B cell (primary cell): ENCODE results near the gene CREB5. TPM values are rescaled to one million over a fixed set of nuclear protein-coding genes. Genes with fewer than 3 reads are reported as not detected.

Experiments used
- ATAC-seq: fragments of 200-7000 bp; cut with Tn5 transposase; one replicate; pipeline ENCODE4 v1.10.0; 2021; ENCODE audit warnings: low read depth, mild to moderate bottlenecking, moderate number of reproducible peaks, moderate library complexity
- CTCF ChIA-PET: fragments of 350-600 bp; sonication (Branson Sonifier 250); formaldehyde crosslinking; loops from one replicate; lab custom pipeline; 2021; ENCODE audit warnings: antibody characterized with exemption, inconsistent platforms; lab: Charles Lee
- POLR2A ChIA-PET: fragments of 350-600 bp; sonication (Branson Sonifier 250); formaldehyde crosslinking; loops from one replicate; lab custom pipeline; 2021; ENCODE audit warnings: antibody characterized with exemption; lab: Charles Lee
- DNase-seq: peaks from one replicate; pipeline ENCODE4 v3.0.0; 2013
- H2AFZ ChIP-seq: 2 replicates; pipeline ENCODE4 v1.6.1; 2012; ENCODE audit warnings: mild to moderate bottlenecking, low read depth, low read length; ENCODE audit not compliant: insufficient read depth, poor library complexity, severe bottlenecking
- H3K27ac ChIP-seq, 2 donors: 1 replicate in 1 of 2; 2 replicates in 1 of 2; pipeline ENCODE4 v1.5.1; 2012 to 2013; ENCODE audit warnings: low read length in 2 of 2, mild to moderate bottlenecking in 2 of 2, moderate library complexity in 1 of 2
- H3K27me3 ChIP-seq, 4 experiments: fragments of 200-600 bp in 1 of 4; sonication (generic) in 1 of 4; replicated peaks in 1 of 4; 1 replicate in 2 of 4; 2 replicates in 2 of 4; pipeline versions ENCODE4 v1.6.1 to v1.7.0; 2013 to 2016; ENCODE audit warnings: low read length in 3 of 4, mild to moderate bottlenecking in 2 of 4, mixed read lengths in 1 of 4, moderate library complexity in 1 of 4; ENCODE audit not compliant: insufficient read depth in 4 of 4, control insufficient read depth in 3 of 4; ENCODE audit errors: control extremely low read depth in 1 of 4
- H3K36me3 ChIP-seq, 2 experiments: replicated peaks in 1 of 2; 1 replicate in 1 of 2; 2 replicates in 1 of 2; pipeline versions ENCODE4 v1.6.1 to v1.7.1; 2013; ENCODE audit warnings: low read length in 1 of 2; ENCODE audit not compliant: insufficient read depth in 2 of 2, control insufficient read depth in 1 of 2; ENCODE audit errors: control extremely low read depth in 1 of 2, extremely low read depth in 1 of 2
- H3K4me1 ChIP-seq, 2 donors: fragments of 200-600 bp in 1 of 2; sonication (generic) in 1 of 2; 1 replicate in 1 of 2; 2 replicates in 1 of 2; pipeline versions ENCODE4 v1.5.1 to v1.6.1; 2013 to 2017; ENCODE audit warnings: low read length in 2 of 2; ENCODE audit not compliant: control insufficient read depth in 2 of 2, insufficient read depth in 2 of 2
- H3K4me2 ChIP-seq: replicated peaks from 2 replicates; pipeline ENCODE3; 2012; ENCODE audit warnings: mild to moderate bottlenecking, low read depth, low read length; ENCODE audit not compliant: poor library complexity, severe bottlenecking
- H3K4me3 ChIP-seq, 5 experiments: fragments of 200-600 bp in 1 of 5; sonication (generic) in 1 of 5; 1 replicate in 3 of 5; 2 replicates in 2 of 5; pipeline versions ENCODE4 v1.5.1 to v1.7.0; 2011 to 2016; ENCODE audit warnings: low read length in 4 of 5, mild to moderate bottlenecking in 4 of 5, low read depth in 2 of 5, control low read depth in 1 of 5, moderate library complexity in 1 of 5; ENCODE audit not compliant: insufficient read depth in 1 of 5; ENCODE audit errors: control extremely low read depth in 1 of 5, extremely low read depth in 1 of 5
- H3K79me2 ChIP-seq: fragments of 200-600 bp; sonication (generic); one replicate; pipeline ENCODE4 v1.6.0; 2016; ENCODE audit warnings: low read length; ENCODE audit not compliant: control insufficient read depth, insufficient read depth
- H3K9ac ChIP-seq: fragments of 200-600 bp; sonication (generic); 2 replicates; pipeline ENCODE4 v1.6.1; 2017; ENCODE audit warnings: mild to moderate bottlenecking, low read length, moderate library complexity
- H3K9me3 ChIP-seq, 3 donors: one replicate each; pipeline versions ENCODE4 v1.6.1 to v1.7.1; 2013; ENCODE audit warnings: low read length in 2 of 3; ENCODE audit not compliant: control insufficient read depth in 2 of 3, insufficient read depth in 1 of 3; ENCODE audit errors: control extremely low read depth in 1 of 3
- H4K20me1 ChIP-seq: 2 replicates; pipeline ENCODE4 v1.6.0; 2012; ENCODE audit warnings: mild to moderate bottlenecking, low read length; ENCODE audit not compliant: insufficient read depth, control insufficient read depth, poor library complexity, severe bottlenecking
- H3K27ac Mint-ChIP-seq: one replicate; pipeline ENCODE4 v1.8.0; 2021; ENCODE audit warnings: mixed read lengths
- H3K27me3 Mint-ChIP-seq: one replicate; pipeline ENCODE4 v1.8.0; 2021; ENCODE audit warnings: mixed read lengths
- H3K4me1 Mint-ChIP-seq: one replicate; pipeline ENCODE4 v1.8.0; 2021; ENCODE audit warnings: mixed read lengths
- H3K4me3 Mint-ChIP-seq: one replicate; pipeline ENCODE4 v1.8.0; 2021; ENCODE audit warnings: mixed read lengths
- H3K9me3 Mint-ChIP-seq: one replicate; pipeline ENCODE4 v1.8.0; 2022; ENCODE audit warnings: mixed read lengths; ENCODE audit not compliant: insufficient read depth
- CTCF ChIP-seq: fragments of 200-600 bp; IDR thresholded peaks from one replicate; pipeline ENCODE4 v1.8.0; 2022; ENCODE audit warnings: antibody characterized with exemption, mild to moderate bottlenecking
- EZH2 ChIP-seq: IDR thresholded peaks from 2 replicates; pipeline ENCODE4 v1.6.1; 2012; ENCODE audit warnings: borderline replicate concordance, low read depth, mild to moderate bottlenecking, moderate library complexity, low read length; ENCODE audit not compliant: insufficient read depth, poor library complexity, severe bottlenecking
- WGBS: methylation state at CpG from one replicate; pipeline ENCODE4 v1.1.5; 2013; ENCODE audit warnings: missing lambda C conversion rate; ENCODE audit not compliant: insufficient coverage; 5-methylcytosine and 5-hydroxymethylcytosine counted together
- intact Hi-C: fragments of 100-400 bp; cut with micrococcal nuclease; formaldehyde crosslinking; loops from one replicate; pipeline ENCODE4 v1.10.0; 2022
- polyA plus RNA-seq: library from polyadenylated mRNA; depleted of rRNA; stranded (reverse); fragments of >200 nt; gene quantifications from 2 replicates; pipeline ENCODE4 v1.2.3, GENCODE V29; 2012
- total RNA-seq, 2 donors: library from RNA; stranded (reverse); fragments of 120-200 nt in 1 of 2; gene quantifications; 1 replicate in 1 of 2; 2 replicates in 1 of 2; pipeline versions ENCODE4 v1.2.3 to v1.2.4, GENCODE V29; 2013 to 2022

Gene CREB5
- total and polyA plus RNA-seq, 2 donors (not counting 1 experiment from before 2014, with no cell fraction given): 0.05 to 0.95 TPM

- POLR2A ChIA-PET: no interaction called here
- peaks cover 0 to 6% (median 4%) of the 10 kb centered on the region in 4 experiments for H3K27me3 ChIP-seq
- no peak overlapping the region for H3K27ac ChIP-seq
- Mint-ChIP-seq H3K27ac (no peak overlapping the region), H3K4me1 (no peaks in the 10 kb centered on the region), H3K9me3 (no peaks in the 10 kb centered on the region), H3K4me3 (no peak overlapping the region), H3K27me3 (peaks cover 63% of the 10 kb centered on the region)
- DNase-seq (no peak), ATAC-seq (no peak)
- H3K36me3 ChIP-seq: no peaks in the 10 kb centered on the region
- CTCF ChIA-PET: no interaction called here
- TF ChIP-seq CTCF: no peak
- no peak for TF ChIP-seq EZH2
- no peaks in the 10 kb centered on the region for H4K20me1 ChIP-seq
- no peaks in the 10 kb centered on the region for H3K79me2 ChIP-seq
- WGBS: 74% methylated on average over 8 of the region's 9 CpGs
- H3K9me3 ChIP-seq: no peaks in the 10 kb centered on the region
- no peak overlapping the region for H2AFZ ChIP-seq
- H3K4me3 ChIP-seq: no peak overlapping the region
- intact Hi-C loops: no loop called here
- no peaks in the 10 kb centered on the region for H3K4me1 ChIP-seq
- no peak overlapping the region for H3K9ac ChIP-seq
- no peak overlapping the region for H3K4me2 ChIP-seq
Observed at GRCh38 chr7:28862595-28863272, 450.4 kb downstream of the CREB5 start.

GRCh38 chr7:28865601-28866144, 453.4 kb downstream of the CREB5 start:
- Mint-ChIP-seq H3K4me3 (no peak overlapping the region), H3K27ac (no peak overlapping the region), H3K27me3 (peaks cover 47% of the 10 kb centered on the region), H3K9me3 (no peaks in the 10 kb centered on the region), H3K4me1 (no peaks in the 10 kb centered on the region)
- POLR2A ChIA-PET: no interaction called here
- Histone ChIP-seq H2AFZ (no peak overlapping the region), H3K9ac (no peak overlapping the region), H3K36me3 (no peaks in the 10 kb centered on the region), H3K4me3 (no peak overlapping the region), H3K4me2 (no peak overlapping the region), H3K79me2 (no peaks in the 10 kb centered on the region), H4K20me1 (no peaks in the 10 kb centered on the region), H3K27ac (no peak overlapping the region), H3K4me1 (no peaks in the 10 kb centered on the region), H3K27me3 (peaks cover 0 to 6% (median 4%) of the 10 kb centered on the region in 4 experiments), H3K9me3 (no peaks in the 10 kb centered on the region)
- CTCF ChIA-PET: no interaction called here
- no peak for DNase-seq
- ATAC-seq: no peak
- no CpG with 5 or more reads among the region's 6 CpGs for WGBS
- TF ChIP-seq EZH2 (no peak), CTCF (no peak)
- intact Hi-C loops: no loop called here
